SK-N-MC (cell line): ENCODE measurements around the gene C1orf105.

Experiments used
- EZH2 ChIP-seq: fragments of 200-600 bp; sonication (generic); IDR thresholded peaks from one replicate; pipeline ENCODE4 v1.6.1; 2017; ENCODE audit warnings: antibody characterized with exemption
- POLR2AphosphoS5 ChIP-seq: IDR thresholded peaks from 2 replicates; pipeline ENCODE4 v1.6.1; 2012; ENCODE audit warnings: mild to moderate bottlenecking, low read depth, low read length, borderline replicate concordance

- TF ChIP-seq POLR2AphosphoS5 = no peak
- no peak for TF ChIP-seq EZH2
Measured at GRCh38 chr1:172455451-172455850, 35.0 kb downstream of the C1orf105 start.
